HL-60 (cell line): ENCODE measurements around the gene PTPRQ.

Experiments
- DNase-seq, 2 experiments: peaks; one replicate each; pipeline ENCODE4 v3.0.0-alpha.2; 2010 to 2020; ENCODE audit warnings: low read depth in 1 of 2, low spot score in 1 of 2
- H3K27ac ChIP-seq: fragments of 250-450 bp; sonication (Bioruptor Pico); replicated peaks from 2 replicates; pipeline ENCODE4 v1.5.1; 2020; ENCODE audit warnings: mild to moderate bottlenecking, moderate library complexity
- H3K27me3 ChIP-seq: fragments of 250-450 bp; sonication (Bioruptor Pico); 2 replicates; pipeline ENCODE4 v1.5.1; 2021; ENCODE audit warnings: mild to moderate bottlenecking, moderate library complexity; ENCODE audit not compliant: insufficient read depth, poor library complexity, severe bottlenecking
- H3K4me3 ChIP-seq: replicated peaks from 2 replicates; pipeline ENCODE4 v1.5.1; 2011; ENCODE audit warnings: mild to moderate bottlenecking, control low read depth, low read length; ENCODE audit not compliant: insufficient read depth
- GABPA ChIP-seq: IDR thresholded peaks from 2 replicates; pipeline ENCODE4 v1.6.1; 2012; ENCODE audit warnings: low read depth
- POLR2AphosphoS5 ChIP-seq: IDR thresholded peaks from 2 replicates; pipeline ENCODE4 v1.6.1; 2012; ENCODE audit warnings: low read depth
- SPI1 ChIP-seq: IDR thresholded peaks from 2 replicates; pipeline ENCODE4 v1.6.1; 2012; ENCODE audit warnings: low read depth, mild to moderate bottlenecking, borderline replicate concordance
- TF ChIP-seq, protein P1 (sequence below): IDR thresholded peaks from one replicate; pipeline ENCODE4 v1.5.1; 2011; ENCODE audit warnings: low read length, control low read depth, inconsistent platforms; ENCODE audit not compliant: insufficient read depth
- TF ChIP-seq, protein P2 (sequence below): IDR thresholded peaks from 2 replicates; pipeline ENCODE4 v1.6.1; 2012; ENCODE audit warnings: low read depth; ENCODE audit not compliant: insufficient replicate concordance

PTPRQ gene

DNA sequence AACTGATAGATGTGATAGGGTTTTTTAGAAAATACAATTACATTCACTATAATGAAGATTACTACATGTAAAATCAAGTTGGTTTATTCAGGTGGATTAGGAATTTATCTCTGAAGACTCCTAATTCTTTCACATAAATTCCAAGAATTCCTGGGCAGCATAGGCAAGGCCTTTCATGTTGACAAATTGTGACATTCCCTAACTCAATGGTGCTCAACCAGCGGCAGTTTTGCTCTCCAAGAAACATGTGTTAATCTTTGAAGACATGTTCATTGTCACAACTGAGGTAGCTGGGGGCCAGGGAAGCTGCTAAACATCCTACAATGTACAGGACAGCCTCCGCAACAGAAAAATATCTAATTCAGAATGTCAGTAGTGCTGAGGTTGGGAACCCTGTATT is 46.3 kb downstream of the PTPRQ start:
- Histone ChIP-seq H3K4me3 (no peak overlapping the region), H3K27me3 (peaks cover 3% of the 10 kb centered on the region), H3K27ac (no peak overlapping the region)
- TF ChIP-seq, protein P1, sequence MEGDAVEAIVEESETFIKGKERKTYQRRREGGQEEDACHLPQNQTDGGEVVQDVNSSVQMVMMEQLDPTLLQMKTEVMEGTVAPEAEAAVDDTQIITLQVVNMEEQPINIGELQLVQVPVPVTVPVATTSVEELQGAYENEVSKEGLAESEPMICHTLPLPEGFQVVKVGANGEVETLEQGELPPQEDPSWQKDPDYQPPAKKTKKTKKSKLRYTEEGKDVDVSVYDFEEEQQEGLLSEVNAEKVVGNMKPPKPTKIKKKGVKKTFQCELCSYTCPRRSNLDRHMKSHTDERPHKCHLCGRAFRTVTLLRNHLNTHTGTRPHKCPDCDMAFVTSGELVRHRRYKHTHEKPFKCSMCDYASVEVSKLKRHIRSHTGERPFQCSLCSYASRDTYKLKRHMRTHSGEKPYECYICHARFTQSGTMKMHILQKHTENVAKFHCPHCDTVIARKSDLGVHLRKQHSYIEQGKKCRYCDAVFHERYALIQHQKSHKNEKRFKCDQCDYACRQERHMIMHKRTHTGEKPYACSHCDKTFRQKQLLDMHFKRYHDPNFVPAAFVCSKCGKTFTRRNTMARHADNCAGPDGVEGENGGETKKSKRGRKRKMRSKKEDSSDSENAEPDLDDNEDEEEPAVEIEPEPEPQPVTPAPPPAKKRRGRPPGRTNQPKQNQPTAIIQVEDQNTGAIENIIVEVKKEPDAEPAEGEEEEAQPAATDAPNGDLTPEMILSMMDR = no peak
- TF ChIP-seq SPI1 (no peak), POLR2AphosphoS5 (no peak), GABPA (no peak)
- TF ChIP-seq, protein P2, sequence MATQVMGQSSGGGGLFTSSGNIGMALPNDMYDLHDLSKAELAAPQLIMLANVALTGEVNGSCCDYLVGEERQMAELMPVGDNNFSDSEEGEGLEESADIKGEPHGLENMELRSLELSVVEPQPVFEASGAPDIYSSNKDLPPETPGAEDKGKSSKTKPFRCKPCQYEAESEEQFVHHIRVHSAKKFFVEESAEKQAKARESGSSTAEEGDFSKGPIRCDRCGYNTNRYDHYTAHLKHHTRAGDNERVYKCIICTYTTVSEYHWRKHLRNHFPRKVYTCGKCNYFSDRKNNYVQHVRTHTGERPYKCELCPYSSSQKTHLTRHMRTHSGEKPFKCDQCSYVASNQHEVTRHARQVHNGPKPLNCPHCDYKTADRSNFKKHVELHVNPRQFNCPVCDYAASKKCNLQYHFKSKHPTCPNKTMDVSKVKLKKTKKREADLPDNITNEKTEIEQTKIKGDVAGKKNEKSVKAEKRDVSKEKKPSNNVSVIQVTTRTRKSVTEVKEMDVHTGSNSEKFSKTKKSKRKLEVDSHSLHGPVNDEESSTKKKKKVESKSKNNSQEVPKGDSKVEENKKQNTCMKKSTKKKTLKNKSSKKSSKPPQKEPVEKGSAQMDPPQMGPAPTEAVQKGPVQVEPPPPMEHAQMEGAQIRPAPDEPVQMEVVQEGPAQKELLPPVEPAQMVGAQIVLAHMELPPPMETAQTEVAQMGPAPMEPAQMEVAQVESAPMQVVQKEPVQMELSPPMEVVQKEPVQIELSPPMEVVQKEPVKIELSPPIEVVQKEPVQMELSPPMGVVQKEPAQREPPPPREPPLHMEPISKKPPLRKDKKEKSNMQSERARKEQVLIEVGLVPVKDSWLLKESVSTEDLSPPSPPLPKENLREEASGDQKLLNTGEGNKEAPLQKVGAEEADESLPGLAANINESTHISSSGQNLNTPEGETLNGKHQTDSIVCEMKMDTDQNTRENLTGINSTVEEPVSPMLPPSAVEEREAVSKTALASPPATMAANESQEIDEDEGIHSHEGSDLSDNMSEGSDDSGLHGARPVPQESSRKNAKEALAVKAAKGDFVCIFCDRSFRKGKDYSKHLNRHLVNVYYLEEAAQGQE = no peak
- DNase-seq = no peak

DNA sequence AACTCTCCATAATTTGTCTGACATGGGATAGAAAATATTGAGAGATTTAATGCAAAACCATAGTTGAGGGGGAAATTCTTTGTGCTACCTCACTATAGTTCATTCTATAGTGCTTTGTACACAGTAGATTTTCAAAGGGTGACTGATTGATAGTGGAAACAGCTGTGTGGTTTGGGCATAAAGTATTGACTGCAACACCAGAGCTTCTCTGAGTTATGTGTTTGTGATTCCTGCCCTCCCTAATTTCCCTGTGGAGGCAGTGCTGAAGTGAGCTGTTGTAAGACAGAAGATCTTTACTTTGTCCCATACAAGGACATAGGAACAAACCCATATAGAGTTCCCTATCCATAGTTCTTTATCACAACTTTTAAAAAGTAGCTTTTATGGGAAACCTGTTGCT is 47.1 kb downstream of the PTPRQ start:
- DNase-seq = no peak
- no peak overlapping the region for H3K27ac ChIP-seq
- TF ChIP-seq, protein P2 = no peak
- TF ChIP-seq GABPA = no peak

DNA sequence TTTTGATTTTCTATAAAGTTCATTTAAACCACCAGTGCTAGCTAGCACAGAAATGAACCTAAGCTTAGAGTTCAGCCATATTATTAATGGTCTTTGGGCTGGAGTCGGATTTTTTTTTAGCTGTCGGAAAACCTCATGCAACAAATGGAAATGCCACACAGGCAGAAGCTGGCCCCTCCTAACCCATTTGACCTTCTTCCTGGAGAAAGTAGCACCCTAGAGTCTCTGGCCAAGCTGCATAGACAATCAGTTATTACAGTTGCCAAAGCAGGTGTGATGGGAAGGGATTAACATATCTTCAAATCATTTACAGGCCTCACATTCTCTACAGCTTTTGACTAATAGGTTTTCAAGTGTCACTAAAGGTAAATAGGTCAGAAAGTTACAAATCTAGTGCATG is 49.4 kb downstream of the PTPRQ start:
- no peak overlapping the region for H3K27ac ChIP-seq
- no peak for DNase-seq
- peaks cover 3% of the 10 kb centered on the region for H3K27me3 ChIP-seq
- TF ChIP-seq SPI1 (no peak), GABPA (no peak), POLR2AphosphoS5 (no peak)
- TF ChIP-seq, protein P2 = no peak
- TF ChIP-seq, protein P1 = no peak
- no peak overlapping the region for H3K4me3 ChIP-seq

More for the DNA sequence above, 47.1 kb downstream of the PTPRQ start:
- Histone ChIP-seq H3K4me3 (no peak overlapping the region), H3K27me3 (peaks cover 3% of the 10 kb centered on the region)

DNA sequence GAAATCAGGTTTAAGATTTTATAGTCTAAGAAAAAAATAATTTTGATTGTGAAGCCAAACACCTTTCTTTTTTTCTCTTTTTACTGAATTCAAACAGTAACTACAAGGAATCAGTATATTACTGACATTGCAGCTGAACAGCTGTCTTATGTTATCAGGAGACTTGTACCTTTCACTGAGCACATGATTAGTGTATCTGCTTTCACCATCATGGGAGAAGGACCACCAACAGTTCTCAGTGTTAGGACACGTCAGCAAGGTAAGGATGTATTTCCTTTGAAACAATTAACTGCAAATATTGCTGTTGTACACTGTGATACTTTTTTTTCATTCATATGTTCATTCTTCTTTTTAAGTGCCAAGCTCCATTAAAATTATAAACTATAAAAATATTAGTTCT is 50.8 kb downstream of the PTPRQ start:
- DNase-seq = no peak
- no peak for TF ChIP-seq SPI1
- no peak for TF ChIP-seq GABPA
- TF ChIP-seq, protein P1 = no peak
- TF ChIP-seq POLR2AphosphoS5 = no peak
- TF ChIP-seq, protein P2 = no peak
- Histone ChIP-seq H3K27me3 (no peaks in the 10 kb centered on the region), H3K4me3 (no peak overlapping the region), H3K27ac (no peak overlapping the region)
